ENCODE measurements around the gene DUSP28.

GRCh38 chr2:240520974-240521350, 39.2 kb upstream of the DUSP28 start:
- TF ChIP-seq SIX5 (IDR thresholded peaks at IDR 0.05; ENCODE audit: low read depth, low read length) (no peak), CHD1 (IDR thresholded peaks at IDR 0.05; ENCODE audit: low read depth, low read length) (no peak), HDAC6 (IDR thresholded peaks at IDR 0.05; ENCODE audit: low read depth, low read length) (no peak)

All from H1 (cell line).